ENCODE results near the gene CCL18. TPM values are rescaled to one million over a fixed set of nuclear protein-coding genes. Genes with fewer than 3 reads are reported as not detected.
"Not testable (repeated sequence)": the region's sequence is repeated elsewhere in the genome, so short reads cannot be mapped to it uniquely, and the experiment has no call there.

Gene CCL18
- total and polyA plus RNA-seq, 2 donors: 9.3 to 461 TPM

DNA sequence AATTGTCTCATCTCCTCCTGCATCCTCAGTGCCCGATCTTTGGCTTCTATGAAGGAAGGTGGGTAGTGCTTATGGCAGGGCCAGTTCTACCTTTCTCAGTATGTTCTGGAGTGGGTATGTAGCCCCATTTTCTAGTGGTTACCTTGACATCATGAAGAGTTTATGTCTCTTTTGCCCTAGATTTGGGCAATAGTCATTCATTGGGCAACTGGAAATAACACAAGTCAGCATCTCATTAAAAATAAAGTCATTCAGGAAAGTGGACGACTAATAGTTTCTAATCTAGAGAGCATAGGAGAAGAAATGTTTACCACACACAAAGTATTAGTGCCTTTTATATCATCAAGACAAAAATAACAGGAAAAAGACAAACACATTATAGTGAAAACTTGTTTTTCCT, 19.6 kb downstream of the CCL18 start:
- H3K4me3 ChIP-seq (ENCODE audit: low read length in 2 of 2); H3K27ac ChIP-seq (ENCODE audit: low read depth in 1 of 2, low read length in 1 of 2); H3K27me3 ChIP-seq (ENCODE audit: control insufficient read depth in 2 of 2, insufficient read depth in 1 of 2, low read length in 1 of 2); H3K4me1 ChIP-seq (ENCODE audit: control insufficient read depth in 2 of 2, insufficient read depth in 2 of 2, low read length in 2 of 2); DNase-seq (ENCODE audit: low read depth in 6 of 9, low spot score in 9 of 9); H3K36me3 ChIP-seq (ENCODE audit: control insufficient read depth in 2 of 2, insufficient read depth in 2 of 2, low read length in 1 of 2); H3K9me3 ChIP-seq (ENCODE audit: control insufficient read depth in 2 of 2, insufficient read depth in 1 of 2, low read length in 1 of 2): not testable (repeated sequence)
- WGBS: 94% methylated on average over 2 of the region's 2 CpGs

DNA sequence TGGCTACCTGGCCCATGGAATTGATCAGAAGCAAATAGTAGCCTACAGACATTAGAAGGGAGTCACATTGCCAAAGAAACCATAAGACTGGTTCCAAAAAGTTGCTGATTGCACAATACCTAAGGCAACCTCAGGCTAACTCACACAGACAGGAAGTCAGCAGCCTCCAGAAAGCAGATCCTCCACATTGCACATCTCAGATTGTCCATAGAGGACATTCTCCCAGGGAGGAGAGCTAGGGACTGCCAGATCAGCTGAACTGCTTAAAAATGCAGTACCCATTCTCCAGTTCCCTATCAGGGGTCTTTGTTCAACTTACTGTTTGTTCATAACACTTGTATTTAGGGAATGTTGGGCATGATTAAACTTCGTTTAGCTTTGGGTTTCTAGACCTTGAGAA, 21.7 kb downstream of the CCL18 start:
- Histone ChIP-seq H3K4me3 (ENCODE audit: low read length in 2 of 2) (no peak overlapping the region), H3K9me3 (ENCODE audit: control insufficient read depth in 2 of 2, insufficient read depth in 1 of 2, low read length in 1 of 2) (no peaks in the 10 kb centered on the region), H3K36me3 (ENCODE audit: control insufficient read depth in 2 of 2, insufficient read depth in 2 of 2, low read length in 1 of 2) (no peaks in the 10 kb centered on the region), H3K4me1 (ENCODE audit: control insufficient read depth in 2 of 2, insufficient read depth in 2 of 2, low read length in 2 of 2) (no peaks in the 10 kb centered on the region), H3K27ac (ENCODE audit: low read depth in 1 of 2, low read length in 1 of 2) (no peak overlapping the region), H3K27me3 (ENCODE audit: control insufficient read depth in 2 of 2, insufficient read depth in 1 of 2, low read length in 1 of 2) (no peaks in the 10 kb centered on the region)
- no peak for DNase-seq (ENCODE audit: low read depth in 6 of 9, low spot score in 9 of 9)
- 75% methylated on average over 1 of the region's 1 CpG for WGBS

DNA sequence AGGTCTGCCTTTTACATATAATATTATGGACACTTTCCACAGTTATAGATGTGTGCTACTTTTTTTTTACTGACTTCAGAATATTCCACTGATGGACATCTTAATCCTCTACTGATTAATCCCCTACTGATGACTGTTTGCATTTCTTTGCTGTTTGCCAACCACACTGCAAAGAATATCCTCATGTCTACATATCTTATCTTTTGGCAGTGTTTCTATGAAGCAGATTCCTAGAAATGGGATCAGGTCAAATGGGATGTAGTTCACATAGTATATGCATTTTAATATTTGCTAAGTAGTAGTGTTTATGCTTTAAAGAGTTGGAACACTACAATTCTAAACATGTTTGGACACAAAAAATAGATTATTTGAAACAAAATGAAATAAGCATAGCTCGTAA, 22.7 kb downstream of the CCL18 start:
- Histone ChIP-seq H3K27ac (ENCODE audit: low read depth in 1 of 2, low read length in 1 of 2) (no peak overlapping the region), H3K4me1 (ENCODE audit: control insufficient read depth in 2 of 2, insufficient read depth in 2 of 2, low read length in 2 of 2) (no peaks in the 10 kb centered on the region), H3K4me3 (ENCODE audit: low read length in 2 of 2) (no peak overlapping the region)

DNA sequence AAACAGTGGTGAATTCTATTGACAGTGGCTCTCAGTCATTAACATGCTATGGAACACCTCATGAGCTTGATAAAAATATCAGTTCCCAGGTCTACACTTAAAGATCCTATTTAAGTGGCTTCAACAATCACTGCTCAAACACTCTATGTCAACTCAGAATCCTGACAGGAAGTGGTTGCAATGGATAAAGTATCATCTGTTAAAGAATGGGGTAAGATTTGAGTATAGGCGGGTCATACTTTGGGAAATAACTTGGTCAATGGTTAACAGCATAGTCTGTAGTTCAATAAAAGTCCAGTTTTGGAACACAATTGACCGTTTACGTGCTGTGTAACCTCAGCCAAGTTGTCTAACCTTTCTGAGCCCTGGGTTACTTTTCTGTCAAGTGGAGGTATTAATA, 23.4 kb downstream of the CCL18 start:
- not testable (repeated sequence) for H3K9me3 ChIP-seq (ENCODE audit: control insufficient read depth in 2 of 2, insufficient read depth in 1 of 2, low read length in 1 of 2); H3K36me3 ChIP-seq (ENCODE audit: control insufficient read depth in 2 of 2, insufficient read depth in 2 of 2, low read length in 1 of 2); H3K4me3 ChIP-seq (ENCODE audit: low read length in 2 of 2); DNase-seq (ENCODE audit: low read depth in 6 of 9, low spot score in 9 of 9); H3K4me1 ChIP-seq (ENCODE audit: control insufficient read depth in 2 of 2, insufficient read depth in 2 of 2, low read length in 2 of 2); H3K27me3 ChIP-seq (ENCODE audit: control insufficient read depth in 2 of 2, insufficient read depth in 1 of 2, low read length in 1 of 2); H3K27ac ChIP-seq (ENCODE audit: low read depth in 1 of 2, low read length in 1 of 2)
- WGBS: 80% methylated on average over 1 of the region's 3 CpGs

More for the DNA sequence above, 22.7 kb downstream of the CCL18 start:
- Histone ChIP-seq H3K27me3 (ENCODE audit: control insufficient read depth in 2 of 2, insufficient read depth in 1 of 2, low read length in 1 of 2) (no peaks in the 10 kb centered on the region), H3K36me3 (ENCODE audit: control insufficient read depth in 2 of 2, insufficient read depth in 2 of 2, low read length in 1 of 2) (no peaks in the 10 kb centered on the region), H3K9me3 (ENCODE audit: control insufficient read depth in 2 of 2, insufficient read depth in 1 of 2, low read length in 1 of 2) (no peaks in the 10 kb centered on the region)
- no peak for DNase-seq (ENCODE audit: low read depth in 6 of 9, low spot score in 9 of 9)
- WGBS: 94% methylated on average over 1 of the region's 1 CpG

DNA sequence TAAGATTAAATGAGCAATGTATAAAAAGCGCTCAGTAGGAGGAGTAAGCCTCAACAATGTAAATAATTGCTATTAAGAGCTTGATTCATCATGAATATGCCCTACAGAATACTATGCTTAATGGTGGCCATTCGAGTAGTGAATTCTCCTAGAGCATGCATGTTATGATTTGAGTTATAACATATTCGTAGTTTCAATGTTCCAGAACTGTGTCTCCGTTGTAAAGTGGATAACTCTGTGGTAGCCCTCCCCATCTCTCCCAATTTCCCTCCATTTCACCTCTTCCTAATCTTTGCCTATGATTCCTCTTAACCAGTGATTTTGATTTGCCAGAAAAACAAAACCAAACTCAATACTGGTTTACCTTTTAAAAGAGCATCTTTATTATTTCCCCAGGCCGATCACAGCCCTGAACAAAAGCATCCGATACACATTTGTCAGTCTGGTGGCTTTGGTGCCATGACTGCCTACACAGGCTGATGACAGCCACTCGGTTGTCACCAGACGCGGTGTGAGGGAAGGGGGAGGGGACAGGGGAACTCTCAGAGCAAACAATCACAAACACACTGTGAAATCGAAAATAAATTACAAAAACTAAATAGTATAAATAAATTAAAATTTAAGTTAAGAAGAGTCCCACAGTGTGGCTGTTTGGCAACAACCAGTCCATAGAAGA, 24.0 kb downstream of the CCL18 start:
- 96% methylated on average over 10 of the region's 10 CpGs for WGBS
- not testable (repeated sequence) for DNase-seq (ENCODE audit: low read depth in 6 of 9, low spot score in 9 of 9); H3K4me3 ChIP-seq (ENCODE audit: low read length in 2 of 2); H3K27ac ChIP-seq (ENCODE audit: low read depth in 1 of 2, low read length in 1 of 2); H3K4me1 ChIP-seq (ENCODE audit: control insufficient read depth in 2 of 2, insufficient read depth in 2 of 2, low read length in 2 of 2); H3K9me3 ChIP-seq (ENCODE audit: control insufficient read depth in 2 of 2, insufficient read depth in 1 of 2, low read length in 1 of 2); H3K36me3 ChIP-seq (ENCODE audit: control insufficient read depth in 2 of 2, insufficient read depth in 2 of 2, low read length in 1 of 2); H3K27me3 ChIP-seq (ENCODE audit: control insufficient read depth in 2 of 2, insufficient read depth in 1 of 2, low read length in 1 of 2)

DNA sequence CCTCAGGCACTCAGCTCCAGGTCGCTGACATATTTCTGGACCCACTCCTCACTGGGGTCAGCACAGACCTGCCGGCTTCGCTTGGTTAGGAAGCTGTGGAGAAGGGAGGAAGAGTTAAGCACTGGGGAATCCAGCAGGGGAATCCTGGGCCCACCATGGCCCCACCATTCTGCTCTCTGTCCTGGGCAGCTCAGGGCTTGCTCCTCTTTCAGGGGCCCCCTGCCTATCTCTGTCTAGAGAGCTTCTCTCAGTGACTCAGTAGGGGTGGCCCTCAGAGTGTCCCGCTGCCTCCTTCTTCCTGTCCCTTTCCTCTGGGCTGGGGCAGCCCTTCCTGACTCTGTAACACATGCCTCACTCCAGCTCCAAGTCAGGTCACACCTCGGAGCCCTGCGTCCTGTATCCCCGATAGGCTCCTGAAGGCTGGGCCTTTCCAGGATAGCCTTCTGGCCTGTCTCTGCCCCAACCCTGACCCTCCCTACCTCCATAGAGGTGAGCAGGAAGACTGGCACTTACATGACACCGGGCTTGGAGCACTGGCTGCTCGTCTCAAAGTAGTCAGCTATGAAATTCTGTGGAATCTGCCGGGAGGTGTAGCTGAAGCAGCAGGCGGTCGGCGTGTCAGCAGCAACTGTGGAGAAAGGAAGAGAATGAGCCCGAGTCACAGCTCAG, 24.7 kb downstream of the CCL18 start:
- Histone ChIP-seq H3K4me1 (ENCODE audit: control insufficient read depth in 2 of 2, insufficient read depth in 2 of 2, low read length in 2 of 2) (no peaks in the 10 kb centered on the region), H3K27ac (ENCODE audit: low read depth in 1 of 2, low read length in 1 of 2) (no peak overlapping the region), H3K27me3 (ENCODE audit: control insufficient read depth in 2 of 2, insufficient read depth in 1 of 2, low read length in 1 of 2) (no peaks in the 10 kb centered on the region), H3K36me3 (ENCODE audit: control insufficient read depth in 2 of 2, insufficient read depth in 2 of 2, low read length in 1 of 2) (no peaks in the 10 kb centered on the region), H3K4me3 (ENCODE audit: low read length in 2 of 2) (no peak overlapping the region), H3K9me3 (ENCODE audit: control insufficient read depth in 2 of 2, insufficient read depth in 1 of 2, low read length in 1 of 2) (no peaks in the 10 kb centered on the region)
- no peak for DNase-seq (ENCODE audit: low read depth in 6 of 9, low spot score in 9 of 9)
- WGBS: 97% methylated on average over 14 of the region's 14 CpGs

DNA sequence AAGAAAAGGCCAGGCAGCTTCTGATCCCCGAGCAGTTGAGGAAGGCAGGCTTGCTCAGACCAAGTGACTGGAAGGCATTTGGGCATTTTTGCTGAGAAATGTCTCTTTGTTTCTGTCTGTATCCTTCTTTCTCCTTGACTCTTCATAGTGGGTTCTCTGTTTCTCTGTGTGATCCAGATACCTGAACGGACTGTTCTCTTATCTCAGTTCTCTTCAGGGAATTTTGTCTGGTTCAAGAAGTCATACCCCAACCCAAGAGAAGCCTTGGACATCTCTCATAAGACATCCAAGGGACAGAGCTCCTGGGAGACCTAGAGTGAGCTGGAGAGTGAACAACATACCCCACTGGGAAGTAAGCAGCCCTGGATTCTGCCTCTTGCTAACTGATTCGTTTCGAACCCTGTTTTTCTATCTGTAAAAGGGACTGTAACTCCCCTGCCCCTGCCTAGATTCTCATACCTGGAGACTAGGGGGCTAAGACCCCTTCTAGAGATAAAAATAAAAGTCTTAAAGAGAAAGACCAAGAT, 25.3 kb downstream of the CCL18 start:
- WGBS: 92% methylated on average over 4 of the region's 4 CpGs

DNA sequence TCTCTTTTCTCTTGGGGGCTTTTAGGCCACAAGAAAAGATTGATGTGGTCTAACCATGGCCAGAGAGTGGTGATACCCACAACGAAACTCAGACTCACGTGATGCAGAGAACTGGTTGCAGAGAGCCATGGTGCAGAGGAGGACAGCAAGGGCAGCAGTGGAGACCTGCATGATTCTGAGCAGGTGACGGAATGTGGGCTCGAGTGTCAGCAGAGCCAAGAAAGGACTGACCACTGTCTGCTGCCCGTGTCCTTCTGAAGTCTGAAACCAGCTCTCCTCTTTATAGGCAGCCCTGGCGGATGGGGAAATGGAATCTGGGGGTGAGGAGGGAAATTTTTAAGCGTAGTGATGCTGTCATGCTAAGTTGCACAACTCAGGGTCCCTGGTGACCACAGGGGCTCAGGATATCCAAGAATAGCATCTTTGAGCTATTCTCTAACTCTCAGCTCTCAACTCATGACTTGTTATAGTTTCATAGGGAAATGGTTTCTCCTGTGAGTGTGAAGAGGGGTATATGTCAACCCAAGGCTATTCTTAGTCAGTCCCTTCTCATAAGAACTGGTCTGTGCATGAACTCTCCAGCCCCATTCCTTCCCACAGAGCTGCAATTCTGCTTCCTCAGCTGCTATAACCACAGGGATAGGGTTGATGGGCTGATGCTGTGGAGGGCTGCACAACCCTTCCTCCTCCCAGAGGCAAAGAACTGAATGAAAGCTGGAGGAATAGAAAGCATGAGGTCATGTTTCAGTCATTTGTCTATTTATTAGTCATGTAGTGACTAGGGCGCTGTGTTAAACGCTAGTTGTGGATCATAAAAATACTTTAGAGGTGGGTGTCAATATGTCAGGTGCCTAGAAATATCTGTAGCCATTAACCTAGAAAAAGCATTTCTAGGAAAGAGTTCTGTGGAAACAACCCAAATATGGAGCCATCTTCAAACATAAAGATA, 26.1 kb downstream of the CCL18 start, which contains the start of gene CCL3:
CCL3 (minus strand) TSS at position 256 of the 949 bp plus-strand sequence; CDS start at position 171, 85 bp downstream.
- no peaks in the 10 kb centered on the region for H3K9me3 ChIP-seq (ENCODE audit: control insufficient read depth in 2 of 2, insufficient read depth in 1 of 2, low read length in 1 of 2)
- H3K27me3 ChIP-seq (ENCODE audit: control insufficient read depth in 2 of 2, insufficient read depth in 1 of 2, low read length in 1 of 2): no peaks in the 10 kb centered on the region
- no peak within 1 kb of the TSS for H3K27ac ChIP-seq (ENCODE audit: low read depth in 1 of 2, low read length in 1 of 2)
- H3K4me3 ChIP-seq (ENCODE audit: low read length in 2 of 2): no peak within 1 kb of the TSS
- no peaks in the 10 kb centered on the region for H3K36me3 ChIP-seq (ENCODE audit: control insufficient read depth in 2 of 2, insufficient read depth in 2 of 2, low read length in 1 of 2)
- no peaks in the 10 kb centered on the region for H3K4me1 ChIP-seq (ENCODE audit: control insufficient read depth in 2 of 2, insufficient read depth in 2 of 2, low read length in 2 of 2)
- peak in 1 of 9 donors; percentile 12 for DNase-seq (ENCODE audit: low read depth in 6 of 9, low spot score in 9 of 9)
- 60% methylated on average over 9 of the region's 9 CpGs for WGBS

More for the DNA sequence above, 25.3 kb downstream of the CCL18 start:
- DNase-seq (ENCODE audit: low read depth in 6 of 9, low spot score in 9 of 9): no peak
- Histone ChIP-seq H3K36me3 (ENCODE audit: control insufficient read depth in 2 of 2, insufficient read depth in 2 of 2, low read length in 1 of 2) (no peaks in the 10 kb centered on the region), H3K4me3 (ENCODE audit: low read length in 2 of 2) (no peak overlapping the region), H3K9me3 (ENCODE audit: control insufficient read depth in 2 of 2, insufficient read depth in 1 of 2, low read length in 1 of 2) (no peaks in the 10 kb centered on the region), H3K27me3 (ENCODE audit: control insufficient read depth in 2 of 2, insufficient read depth in 1 of 2, low read length in 1 of 2) (no peaks in the 10 kb centered on the region), H3K4me1 (ENCODE audit: control insufficient read depth in 2 of 2, insufficient read depth in 2 of 2, low read length in 2 of 2) (no peaks in the 10 kb centered on the region), H3K27ac (ENCODE audit: low read depth in 1 of 2, low read length in 1 of 2) (no peak overlapping the region)
